Esophagus squamous epithelium (tissue), 5 donors: ENCODE measurements around the gene SKIDA1. TPM values are rescaled to one million over a fixed set of nuclear protein-coding genes. Genes with fewer than 3 reads are reported as not detected.

ENCODE experiments used
- DNase-seq: peaks from one replicate; lab custom pipeline; 2025; lab: John Stamatoyannopoulos, UW
- H3K27ac ChIP-seq, 4 donors: fragments of 200-600 bp; sonication (generic); one replicate each; pipeline ENCODE4 v1.5.1; 2016 to 2019; ENCODE audit warnings: mild to moderate bottlenecking in 1 of 4
- H3K27me3 ChIP-seq, 4 donors: fragments of 200-600 bp; sonication (generic); 1 replicate in 3 of 4; 2 replicates in 1 of 4; pipeline versions ENCODE4 v1.5.1 to v1.6.0; 2017 to 2021; ENCODE audit warnings: antibody characterized with exemption in 1 of 4
- H3K36me3 ChIP-seq, 3 donors: fragments of 200-600 bp; sonication (generic); one replicate each; pipeline ENCODE4 v1.5.1; 2016 to 2019
- H3K4me1 ChIP-seq, 3 donors: fragments of 200-600 bp; sonication (generic); one replicate each; pipeline ENCODE4 v1.5.1; 2017 to 2019
- H3K4me3 ChIP-seq, 4 donors: fragments of 200-600 bp; sonication (generic); 1 replicate in 3 of 4; 2 replicates in 1 of 4; pipeline ENCODE4 v1.5.1; 2016 to 2019; ENCODE audit warnings: mild to moderate bottlenecking in 2 of 4, moderate library complexity in 1 of 4
- H3K9me3 ChIP-seq, 3 donors: fragments of 200-600 bp; sonication (generic); one replicate each; pipeline ENCODE4 v1.5.1; 2016 to 2019
- POLR2A ChIP-seq, 4 donors: fragments of 450-650 bp; IDR thresholded peaks; one replicate each; pipeline ENCODE4 v1.6.1; 2017; ENCODE audit warnings: antibody characterized with exemption in 4 of 4, mild to moderate bottlenecking in 4 of 4, moderate library complexity in 3 of 4
- WGBS, 2 donors: methylation state at CpG; one replicate each; pipeline ENCODE4 v1.1.5; 2018; 5-methylcytosine and 5-hydroxymethylcytosine counted together
- intact Hi-C: fragments of 100-400 bp; cut with DNase I; formaldehyde crosslinking; loops from one replicate; pipeline ENCODE4 v1.15.0; 2022
- total RNA-seq, 4 donors: library from RNA; depleted of rRNA; stranded (reverse); fragments of >200 nt; gene quantifications; one replicate each; pipeline ENCODE4 v1.1.0, GENCODE V29; 2016
- TF ChIP-seq, protein P1 (sequence below), 6 experiments: fragments of 450-650 bp in 4 of 6; fragments of 200-600 bp in 2 of 6; sonication (generic) in 2 of 6; IDR thresholded peaks; one replicate each; pipeline ENCODE4 v1.5.1; 2016 to 2019; ENCODE audit warnings: antibody characterized with exemption in 6 of 6, mild to moderate bottlenecking in 4 of 6, moderate library complexity in 4 of 6
- donor health status: DM: yes; HTN: yes; CAD: no.

SKIDA1 gene
- total RNA-seq, 4 donors from 2014 or later = 0.53 to 0.57 (median 0.57) TPM; not detected in 1

DNA sequence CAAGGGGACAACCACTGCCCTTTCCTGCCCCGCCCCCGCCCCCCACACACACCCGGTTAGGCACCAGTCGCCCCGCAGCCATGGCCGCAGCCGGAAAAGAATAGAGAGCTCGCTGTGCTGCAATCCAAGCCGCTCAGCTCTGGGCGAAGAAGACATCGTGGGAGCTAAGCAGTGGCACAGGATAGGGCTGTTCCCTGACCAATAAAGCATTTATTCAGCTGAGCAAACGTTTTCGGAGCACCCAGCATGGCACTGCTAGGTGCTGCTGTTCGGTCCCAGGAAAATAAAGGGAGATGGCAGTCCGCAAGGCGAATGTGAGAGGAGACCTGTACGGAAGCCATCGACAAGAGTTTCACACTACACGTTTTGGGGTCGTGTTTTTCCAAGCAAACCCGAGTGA is 18.3 kb downstream of the SKIDA1 start:
- H3K4me1 ChIP-seq = peaks cover 0 to 18% (median 0%) of the 10 kb centered on the region in 3 donors
- 85 to 91% methylated on average over 10 to 11 of the region's 21 CpGs for WGBS, 2 donors
- intact Hi-C loops = no loop called here
- no peak overlapping the region for H3K4me3 ChIP-seq
- no peaks in the 10 kb centered on the region for H3K36me3 ChIP-seq
- no peak for DNase-seq
- no peak overlapping the region for H3K27ac ChIP-seq
- TF ChIP-seq, protein P1, sequence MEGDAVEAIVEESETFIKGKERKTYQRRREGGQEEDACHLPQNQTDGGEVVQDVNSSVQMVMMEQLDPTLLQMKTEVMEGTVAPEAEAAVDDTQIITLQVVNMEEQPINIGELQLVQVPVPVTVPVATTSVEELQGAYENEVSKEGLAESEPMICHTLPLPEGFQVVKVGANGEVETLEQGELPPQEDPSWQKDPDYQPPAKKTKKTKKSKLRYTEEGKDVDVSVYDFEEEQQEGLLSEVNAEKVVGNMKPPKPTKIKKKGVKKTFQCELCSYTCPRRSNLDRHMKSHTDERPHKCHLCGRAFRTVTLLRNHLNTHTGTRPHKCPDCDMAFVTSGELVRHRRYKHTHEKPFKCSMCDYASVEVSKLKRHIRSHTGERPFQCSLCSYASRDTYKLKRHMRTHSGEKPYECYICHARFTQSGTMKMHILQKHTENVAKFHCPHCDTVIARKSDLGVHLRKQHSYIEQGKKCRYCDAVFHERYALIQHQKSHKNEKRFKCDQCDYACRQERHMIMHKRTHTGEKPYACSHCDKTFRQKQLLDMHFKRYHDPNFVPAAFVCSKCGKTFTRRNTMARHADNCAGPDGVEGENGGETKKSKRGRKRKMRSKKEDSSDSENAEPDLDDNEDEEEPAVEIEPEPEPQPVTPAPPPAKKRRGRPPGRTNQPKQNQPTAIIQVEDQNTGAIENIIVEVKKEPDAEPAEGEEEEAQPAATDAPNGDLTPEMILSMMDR (IDR thresholded peaks at IDR 0.05) = no peak
- no peak for TF ChIP-seq POLR2A (IDR thresholded peaks at IDR 0.05)
- peaks cover 0 to 9% (median 0%) of the 10 kb centered on the region in 4 donors for H3K27me3 ChIP-seq
- no peaks in the 10 kb centered on the region for H3K9me3 ChIP-seq

DNA sequence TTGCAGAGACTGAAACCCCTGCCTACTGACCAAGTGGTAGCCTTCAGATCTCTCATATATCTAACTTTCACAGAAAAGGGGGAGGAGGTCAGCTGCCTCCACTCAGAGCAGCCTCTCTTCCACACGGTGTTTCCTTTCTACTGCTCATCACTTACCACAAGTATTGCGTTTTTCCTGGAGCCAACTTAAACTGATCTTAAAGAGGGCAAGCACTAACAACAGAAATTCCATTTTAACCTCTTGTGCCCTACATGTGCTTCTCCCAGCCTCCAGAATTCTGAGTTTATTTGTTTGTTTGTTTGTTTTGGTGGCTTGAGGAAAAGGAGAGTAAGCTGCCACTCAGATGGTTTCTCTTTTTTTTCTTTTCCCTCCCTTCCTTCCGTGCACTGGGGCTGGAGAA is 19.1 kb downstream of the SKIDA1 start:
- H3K27me3 ChIP-seq = peaks cover 0 to 9% (median 0%) of the 10 kb centered on the region in 4 donors
- H3K27ac ChIP-seq = no peak overlapping the region
- DNase-seq = no peak
- H3K36me3 ChIP-seq = no peaks in the 10 kb centered on the region
- TF ChIP-seq, protein P1 (IDR thresholded peaks at IDR 0.05) = no peak
- no peak for TF ChIP-seq POLR2A (IDR thresholded peaks at IDR 0.05)
- intact Hi-C loops = no loop called here
- H3K4me1 ChIP-seq = peaks cover 0 to 16% (median 0%) of the 10 kb centered on the region in 3 donors
- H3K4me3 ChIP-seq = no peak overlapping the region
- H3K9me3 ChIP-seq = no peaks in the 10 kb centered on the region
- WGBS, 2 donors = 64 to 68% methylated on average over 2 to 3 of the region's 3 CpGs

DNA sequence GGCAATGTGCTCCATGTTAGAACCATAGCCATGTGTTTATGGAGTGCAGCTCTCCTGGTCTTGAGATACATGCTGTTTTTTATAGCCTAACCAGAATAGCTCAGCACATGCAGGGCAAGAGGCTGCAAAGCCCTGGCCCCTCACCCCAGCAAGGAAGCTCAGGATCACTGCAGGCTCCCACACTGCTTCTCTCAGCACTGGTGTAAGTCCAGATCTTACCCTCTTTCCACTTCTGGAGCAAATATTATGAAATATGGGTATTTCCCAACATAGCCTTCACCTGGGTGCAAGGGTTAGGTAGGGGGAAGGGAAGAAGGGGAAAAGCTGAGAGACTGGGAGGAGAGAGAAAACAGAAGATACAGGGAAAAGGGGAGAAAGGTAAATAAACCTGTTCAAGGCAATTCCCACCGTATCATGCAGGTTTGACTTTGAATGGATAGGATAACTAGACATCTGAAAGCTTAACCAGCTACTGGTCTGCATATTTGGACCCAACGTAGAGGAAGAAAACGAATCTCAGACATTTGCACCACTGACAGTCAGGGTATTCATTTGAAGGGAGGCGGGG is 19.7 kb downstream of the SKIDA1 start:
- intact Hi-C loops = no loop called here
- Histone ChIP-seq H3K36me3 (no peaks in the 10 kb centered on the region), H3K4me1 (peaks cover 0 to 10% (median 0%) of the 10 kb centered on the region in 3 donors), H3K4me3 (no peak overlapping the region), H3K27ac (no peak overlapping the region), H3K9me3 (no peaks in the 10 kb centered on the region), H3K27me3 (peaks cover 0 to 9% (median 0%) of the 10 kb centered on the region in 4 donors)
- TF ChIP-seq, protein P1 (IDR thresholded peaks at IDR 0.05) = no peak
- TF ChIP-seq POLR2A (IDR thresholded peaks at IDR 0.05) = no peak
- 81 to 87% methylated on average over 4 of the region's 4 CpGs for WGBS, 2 donors
- DNase-seq = no peak

DNA sequence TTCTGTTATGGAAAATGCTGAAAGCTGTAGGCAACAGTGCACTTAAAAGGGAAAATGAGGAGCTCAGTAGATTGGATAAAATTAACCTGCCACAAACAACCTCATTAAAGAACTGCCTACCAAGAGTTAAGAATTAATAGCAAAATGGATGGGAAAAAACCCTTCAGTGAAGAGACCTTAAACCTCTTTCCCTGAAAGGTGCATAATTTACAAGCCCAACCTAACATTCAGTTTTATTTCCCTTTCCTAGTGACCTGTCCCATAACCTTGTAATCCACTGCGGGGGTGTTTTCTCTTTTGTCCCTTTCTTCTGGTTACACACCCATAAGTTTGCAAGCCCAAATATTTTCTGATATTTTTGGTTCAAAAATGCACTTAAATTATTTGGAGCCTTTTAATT is 21.9 kb downstream of the SKIDA1 start:
- intact Hi-C loops = no loop called here
- WGBS, 2 donors = 75 to 88% methylated on average over 1 of the region's 1 CpG
- TF ChIP-seq, protein P1 (IDR thresholded peaks at IDR 0.05) = no peak
- no peak for TF ChIP-seq POLR2A (IDR thresholded peaks at IDR 0.05)
- no peak for DNase-seq
- no peak overlapping the region for H3K4me3 ChIP-seq
- no peaks in the 10 kb centered on the region for H3K36me3 ChIP-seq
- peaks cover 0 to 10% (median 0%) of the 10 kb centered on the region in 3 donors for H3K4me1 ChIP-seq
- H3K9me3 ChIP-seq = no peaks in the 10 kb centered on the region
- H3K27ac ChIP-seq = no peak overlapping the region
- H3K27me3 ChIP-seq = peaks cover 0 to 19% (median 0%) of the 10 kb centered on the region in 4 donors

DNA sequence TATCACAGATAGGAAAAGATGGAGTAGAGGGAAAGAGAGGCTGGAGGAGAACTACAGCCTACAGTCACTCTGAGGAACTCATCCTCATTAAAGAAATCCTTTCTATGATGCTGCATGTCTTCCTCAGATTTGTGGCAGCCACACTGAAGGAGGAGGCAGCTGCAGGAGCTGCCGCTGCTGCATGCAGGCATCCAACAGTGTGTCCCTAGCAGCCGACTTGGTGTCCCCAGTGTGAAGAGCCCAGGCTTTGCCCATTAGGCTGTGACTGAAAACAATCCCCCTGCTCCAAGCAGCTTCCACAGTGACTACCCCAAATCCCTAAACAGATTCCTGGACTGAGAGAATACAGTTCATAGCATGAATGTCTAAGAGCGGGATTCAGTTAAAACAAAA is 23.1 kb downstream of the SKIDA1 start:
- no peaks in the 10 kb centered on the region for H3K36me3 ChIP-seq
- no peak overlapping the region for H3K4me3 ChIP-seq
- intact Hi-C loops = no loop called here
- H3K27me3 ChIP-seq = peaks cover 0 to 19% (median 0%) of the 10 kb centered on the region in 4 donors
- 96 to 100% methylated on average over 3 of the region's 3 CpGs for WGBS, 2 donors
- no peak for DNase-seq
- no peaks in the 10 kb centered on the region for H3K9me3 ChIP-seq
- H3K27ac ChIP-seq = no peak overlapping the region
- H3K4me1 ChIP-seq = peaks cover 0 to 14% (median 3%) of the 10 kb centered on the region in 3 donors
- TF ChIP-seq POLR2A (IDR thresholded peaks at IDR 0.05) = no peak
- TF ChIP-seq, protein P1 (IDR thresholded peaks at IDR 0.05) = no peak
